Mesendoderm (in vitro differentiated cells): ENCODE results near the gene PCSK2.

Experiments
- DNase-seq: peaks from one replicate; pipeline ENCODE4 v3.0.0; 2013
- H2AK5ac ChIP-seq: 2 replicates; pipeline ENCODE4 v1.6.1; 2013; ENCODE audit warnings: low read length, inconsistent platforms
- H2BK120ac ChIP-seq: 2 replicates; pipeline ENCODE4 v1.6.1; 2013; ENCODE audit warnings: low read depth, mild to moderate bottlenecking, low read length, moderate library complexity, mixed read lengths
- H2BK15ac ChIP-seq: replicated peaks from 2 replicates; pipeline ENCODE4 v1.6.1; 2013; ENCODE audit warnings: low read depth, mild to moderate bottlenecking, moderate library complexity
- H2BK5ac ChIP-seq: 2 replicates; pipeline ENCODE4 v1.6.1; 2013; ENCODE audit warnings: low read length, inconsistent platforms
- H3K18ac ChIP-seq: 2 replicates; pipeline ENCODE4 v1.6.1; 2013; ENCODE audit warnings: mild to moderate bottlenecking, low read length, mixed read lengths
- H3K23ac ChIP-seq: one replicate; pipeline ENCODE4 v1.6.1; 2013; ENCODE audit warnings: low read length
- H3K27ac ChIP-seq: 2 replicates; pipeline ENCODE4 v1.5.1; 2013; ENCODE audit warnings: low read depth, mild to moderate bottlenecking, inconsistent platforms, low read length, moderate library complexity
- H3K27me3 ChIP-seq: 2 replicates; pipeline ENCODE4 v1.6.1; 2013; ENCODE audit warnings: low read length, control low read depth, mild to moderate bottlenecking, inconsistent platforms; ENCODE audit not compliant: insufficient read depth, poor library complexity
- H3K36me3 ChIP-seq: 2 replicates; pipeline ENCODE4 v1.6.1; 2013; ENCODE audit warnings: low read length, inconsistent platforms; ENCODE audit not compliant: control insufficient read depth, insufficient read depth
- H3K4ac ChIP-seq: one replicate; pipeline ENCODE4 v1.6.1; 2013; ENCODE audit warnings: low read depth, mild to moderate bottlenecking, low read length, moderate library complexity
- H3K4me1 ChIP-seq: 2 replicates; pipeline ENCODE4 v1.6.1; 2013; ENCODE audit warnings: low read depth, low read length, inconsistent platforms; ENCODE audit not compliant: control insufficient read depth
- H3K4me2 ChIP-seq: 2 replicates; pipeline ENCODE4 v1.6.1; 2013; ENCODE audit warnings: low read length
- H3K4me3 ChIP-seq: 2 replicates; pipeline ENCODE4 v1.5.1; 2013; ENCODE audit warnings: mild to moderate bottlenecking, low read length
- H3K56ac ChIP-seq: one replicate; pipeline ENCODE4 v1.6.1; 2013; ENCODE audit warnings: low read length
- H3K79me1 ChIP-seq: 2 replicates; pipeline ENCODE4 v1.6.1; 2013; ENCODE audit warnings: low read length, inconsistent platforms
- H3K79me2 ChIP-seq: 2 replicates; pipeline ENCODE4 v1.6.1; 2013; ENCODE audit warnings: mild to moderate bottlenecking, low read length; ENCODE audit not compliant: control insufficient read depth, insufficient read depth
- H3K9ac ChIP-seq: 2 replicates; pipeline ENCODE4 v1.6.1; 2013; ENCODE audit warnings: low read length, inconsistent platforms
- H4K5ac ChIP-seq: one replicate; pipeline ENCODE4 v1.6.1; 2013; ENCODE audit warnings: low read length
- H4K8ac ChIP-seq: one replicate; pipeline ENCODE4 v1.6.1; 2013; ENCODE audit warnings: low read depth, mild to moderate bottlenecking, control low read depth, low read length, moderate library complexity
- WGBS: extraction: QIAGEN DNeasy Blood & Tissue Kit; methylation state at CpG from one replicate; pipeline ENCODE4 v1.1.7; 2013; ENCODE audit warnings: low lambda C conversion rate, missing lambda C conversion rate; ENCODE audit not compliant: insufficient coverage; ENCODE audit errors: extremely low coverage; 5-methylcytosine and 5-hydroxymethylcytosine counted together

PCSK2 gene

GRCh38 chr20:17306427-17306826 lies 79.6 kb downstream of the PCSK2 start:
- Histone ChIP-seq H3K9ac (no peak overlapping the region), H2BK5ac (no peak overlapping the region), H3K4me3 (no peak overlapping the region), H4K5ac (no peak overlapping the region), H3K23ac (no peak overlapping the region), H2BK120ac (no peak overlapping the region), H3K4me2 (no peak overlapping the region), H4K8ac (no peak overlapping the region), H3K18ac (no peak overlapping the region), H3K36me3 (no peaks in the 10 kb centered on the region), H3K4me1 (no peaks in the 10 kb centered on the region), H3K79me1 (no peaks in the 10 kb centered on the region), H3K79me2 (no peaks in the 10 kb centered on the region), H3K27me3 (no peaks in the 10 kb centered on the region), H3K27ac (no peak overlapping the region), H3K56ac (no peak overlapping the region), H2BK15ac (no peak overlapping the region), H3K4ac (no peak overlapping the region), H2AK5ac (no peak overlapping the region)
- DNase-seq: no peak
- WGBS: no CpG with 5 or more reads among the region's 4 CpGs

- Histone ChIP-seq H3K27me3 (no peaks in the 10 kb centered on the region), H3K9ac (no peak overlapping the region), H3K4me1 (no peaks in the 10 kb centered on the region), H2BK5ac (no peak overlapping the region), H4K8ac (no peak overlapping the region), H3K79me2 (no peaks in the 10 kb centered on the region), H3K56ac (no peak overlapping the region), H3K79me1 (no peaks in the 10 kb centered on the region), H3K4me2 (no peak overlapping the region), H4K5ac (no peak overlapping the region), H3K23ac (no peak overlapping the region), H3K27ac (no peak overlapping the region), H3K36me3 (no peaks in the 10 kb centered on the region), H2AK5ac (no peak overlapping the region), H3K4me3 (no peak overlapping the region), H3K18ac (no peak overlapping the region), H2BK15ac (no peak overlapping the region), H3K4ac (no peak overlapping the region), H2BK120ac (no peak overlapping the region)
- no CpG with 5 or more reads among the region's 5 CpGs for WGBS
- DNase-seq: no peak
These were observed 87.4 kb downstream of the PCSK2 start for GRCh38 chr20:17314264-17314663.

- Histone ChIP-seq H2BK120ac (no peak overlapping the region), H3K79me1 (no peaks in the 10 kb centered on the region), H3K4me1 (no peaks in the 10 kb centered on the region), H3K4me2 (no peak overlapping the region), H3K36me3 (no peaks in the 10 kb centered on the region), H3K18ac (no peak overlapping the region), H2AK5ac (no peak overlapping the region), H3K56ac (no peak overlapping the region), H3K4me3 (no peak overlapping the region), H3K27ac (no peak overlapping the region), H3K9ac (no peak overlapping the region), H3K79me2 (no peaks in the 10 kb centered on the region), H3K4ac (no peak overlapping the region), H2BK5ac (no peak overlapping the region), H3K23ac (no peak overlapping the region), H4K5ac (no peak overlapping the region), H3K27me3 (no peaks in the 10 kb centered on the region), H2BK15ac (no peak overlapping the region), H4K8ac (no peak overlapping the region)
- no peak for DNase-seq
- WGBS: no CpG with 5 or more reads among the region's 45 CpGs
These were observed 88.8 kb downstream of the PCSK2 start for GRCh38 chr20:17315407-17316231.

GRCh38 chr20:17316316-17317038 lies 89.6 kb downstream of the PCSK2 start:
- Histone ChIP-seq H3K9ac (no peak overlapping the region), H3K27ac (no peak overlapping the region), H3K27me3 (no peaks in the 10 kb centered on the region), H3K18ac (no peak overlapping the region), H2AK5ac (no peak overlapping the region), H2BK15ac (no peak overlapping the region), H4K8ac (no peak overlapping the region), H2BK5ac (no peak overlapping the region), H3K56ac (no peak overlapping the region), H3K23ac (no peak overlapping the region), H4K5ac (no peak overlapping the region), H3K36me3 (no peaks in the 10 kb centered on the region), H3K4me2 (no peak overlapping the region), H2BK120ac (no peak overlapping the region), H3K4me3 (no peak overlapping the region), H3K4me1 (no peaks in the 10 kb centered on the region), H3K79me1 (no peaks in the 10 kb centered on the region), H3K79me2 (no peaks in the 10 kb centered on the region), H3K4ac (no peak overlapping the region)
- no CpG with 5 or more reads among the region's 2 CpGs for WGBS
- no peak for DNase-seq

GRCh38 chr20:17317341-17317740 lies 90.5 kb downstream of the PCSK2 start:
- no peak overlapping the region for H2AK5ac ChIP-seq

More at GRCh38 chr20:17317341-17317740, 90.5 kb downstream of the PCSK2 start:
- H3K79me1 ChIP-seq: no peaks in the 10 kb centered on the region
- no peak overlapping the region for H2BK5ac ChIP-seq
- no peak overlapping the region for H3K4me3 ChIP-seq
- no peaks in the 10 kb centered on the region for H3K27me3 ChIP-seq
- DNase-seq: no peak
- whole genome bisulfite sequencing: no CpG with 5 or more reads among the region's 2 CpGs
- no peaks in the 10 kb centered on the region for H3K36me3 ChIP-seq
- H3K4ac ChIP-seq: no peak overlapping the region
- H3K18ac ChIP-seq: no peak overlapping the region
- no peak overlapping the region for H4K5ac ChIP-seq
- no peak overlapping the region for H3K9ac ChIP-seq
- H3K79me2 ChIP-seq: no peaks in the 10 kb centered on the region
- no peak overlapping the region for H3K56ac ChIP-seq
- H2BK15ac ChIP-seq: no peak overlapping the region
- H4K8ac ChIP-seq: no peak overlapping the region
- H3K27ac ChIP-seq: no peak overlapping the region
- H2BK120ac ChIP-seq: no peak overlapping the region
- no peak overlapping the region for H3K23ac ChIP-seq
- H3K4me1 ChIP-seq: no peaks in the 10 kb centered on the region
- no peak overlapping the region for H3K4me2 ChIP-seq
